HG03103 (cell line): Measurements from ENCODE around the gene SESN2.
"Not testable (repeated sequence)": the region's sequence is repeated elsewhere in the genome, so short reads cannot be mapped to it uniquely, and the experiment has no call there.

ENCODE experiments used
- ATAC-seq: cut with Tn5 transposase; IDR thresholded peaks from one replicate; pipeline ENCODE4 v1.9.1; 2021; ENCODE audit warnings: low read depth; ENCODE audit not compliant: unreplicated experiment

The SESN2 gene

GRCh38 chr1:28326515-28326914, 67.2 kb downstream of the SESN2 start:
- ATAC-seq = no peak

GRCh38 chr1:28326984-28327383, 67.7 kb downstream of the SESN2 start:
- no peak for ATAC-seq

- not testable (repeated sequence) for ATAC-seq
These were observed 68.1 kb downstream of the SESN2 start for GRCh38 chr1:28327431-28327830.

DNA sequence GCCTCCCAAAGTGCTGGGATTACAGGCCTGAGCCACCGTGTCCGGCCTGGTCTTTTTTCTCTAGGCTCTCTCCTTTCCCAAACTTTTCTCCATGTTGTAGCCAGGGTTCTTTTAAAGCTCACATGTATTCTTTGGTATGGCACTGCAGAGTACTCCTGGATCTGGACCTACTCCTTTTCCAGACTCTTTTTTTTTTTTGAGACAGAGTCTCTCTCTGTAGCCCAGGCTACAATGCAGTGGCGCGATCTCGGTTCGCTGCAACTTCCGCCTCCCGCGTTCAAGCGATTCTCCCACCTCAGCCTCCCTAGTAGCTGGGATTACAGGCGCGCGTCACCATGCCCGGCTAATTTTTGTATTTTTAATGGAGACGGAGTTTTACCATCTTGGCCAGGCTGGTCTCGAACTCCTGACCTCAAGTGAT, 68.9 kb downstream of the SESN2 start:
- no peak for ATAC-seq

GRCh38 chr1:28329395-28330153, 70.3 kb downstream of the SESN2 start:
- ATAC-seq = no peak
